Activated T-cell treated with anti-CD3 and anti-CD28 coated beads, Interleukin-2, amount 50 U/mL, for 4 hours (primary cell): ENCODE data around the gene GABPB2. TPM values are rescaled to one million over a fixed set of nuclear protein-coding genes. Genes with fewer than 3 reads are reported as not detected.

Experiments
- total RNA-seq, 3 donors: library from RNA; stranded (reverse); gene quantifications; one replicate each; pipeline ENCODE4 v1.2.1, GENCODE V29; 2021

Gene GABPB2
- total RNA-seq, 3 donors from 2014 or later = 22.0 to 25.7 (median 22.2) TPM

Other genes starting within 250 kb of the GABPB2 start
- 10 to 100 TPM; 20.1 to 24.6 (median 22.6) TPM for gene ARNT, start 194.2 kb upstream of the GABPB2 start, total RNA-seq
- gene CTXND2, start 183.6 kb upstream of the GABPB2 start, total RNA-seq = not detected
- gene SETDB1, start 144.4 kb upstream of the GABPB2 start, total RNA-seq = 10 to 100 TPM; 37.0 to 40.7 (median 40.7) TPM
- gene CERS2, start 95.9 kb upstream of the GABPB2 start, total RNA-seq = 100 to 1,000 TPM; 199 to 208 (median 200) TPM
- not detected for gene ANXA9, start 88.5 kb upstream of the GABPB2 start, total RNA-seq
- gene MINDY1, start 63.9 kb upstream of the GABPB2 start, total RNA-seq = 1 to 10 TPM; 5.0 to 7.0 (median 6.5) TPM
- 10 to 100 TPM; 11.0 to 13.7 (median 11.9) TPM for gene PRUNE1, start 62.3 kb upstream of the GABPB2 start, total RNA-seq
- under 1 TPM; 0.22 to 0.53 (median 0.28) TPM for gene BNIPL, start 34.2 kb upstream of the GABPB2 start, total RNA-seq
- 1 to 10 TPM in 2 of 3 donors, under 1 TPM in 1; 0.99 to 1.3 (median 1.1) TPM for gene C1orf56, start 23.0 kb upstream of the GABPB2 start, total RNA-seq
- 100 to 1,000 TPM; 126 to 148 (median 142) TPM for gene CDC42SE1, start 11.1 kb upstream of the GABPB2 start, total RNA-seq
- 1 to 10 TPM; 2.3 to 2.8 (median 2.6) TPM for gene MLLT11, start 10.4 kb upstream of the GABPB2 start, total RNA-seq
- gene SEMA6C, start 75.9 kb downstream of the GABPB2 start, total RNA-seq = 1 to 10 TPM in 1 of 3 donors, under 1 TPM in 2; 0.78 to 1.3 (median 0.84) TPM
- gene TNFAIP8L2, start 85.9 kb downstream of the GABPB2 start, total RNA-seq = 10 to 100 TPM; 15.8 to 18.3 (median 18.2) TPM
- 1 to 10 TPM; 3.0 to 4.4 (median 3.5) TPM for gene LYSMD1, start 95.1 kb downstream of the GABPB2 start, total RNA-seq
- gene SCNM1, start 95.4 kb downstream of the GABPB2 start, total RNA-seq = 10 to 100 TPM; 92.8 to 95.0 (median 93.3) TPM
- gene TMOD4, start 105.2 kb downstream of the GABPB2 start, total RNA-seq = 1 to 10 TPM in 2 of 3 donors, under 1 TPM in 1; 0.52 to 2.9 (median 2.3) TPM
- 10 to 100 TPM; 72.5 to 81.9 (median 78.1) TPM for gene VPS72, start 119.4 kb downstream of the GABPB2 start, total RNA-seq
- gene PIP5K1A, start 127.8 kb downstream of the GABPB2 start, total RNA-seq = 100 to 1,000 TPM in 2 of 3 donors, 10 to 100 TPM in 1; 98.5 to 110 (median 100) TPM
- gene PSMD4, start 184.0 kb downstream of the GABPB2 start, total RNA-seq = 100 to 1,000 TPM; 336 to 368 (median 350) TPM
- gene ZNF687, start 211.5 kb downstream of the GABPB2 start, total RNA-seq = 10 to 100 TPM; 25.3 to 27.5 (median 25.9) TPM